Vagina (tissue), 2 donors: ENCODE results near the gene ALB.
"Not testable (repeated sequence)": the region's sequence is repeated elsewhere in the genome, so short reads cannot be mapped to it uniquely, and the experiment has no call there.

Source experiments
- POLR2A ChIP-seq, 2 donors: fragments of 450-650 bp; IDR thresholded peaks; one replicate each; pipeline ENCODE4 v1.6.1; 2017; ENCODE audit warnings: antibody characterized with exemption in 2 of 2, mild to moderate bottlenecking in 2 of 2, moderate library complexity in 2 of 2
- POLR2AphosphoS5 ChIP-seq, 2 donors: sonication (generic); formaldehyde crosslinking; IDR thresholded peaks; one replicate each; pipeline ENCODE4 v1.9.0; 2017; ENCODE audit warnings: antibody characterized with exemption in 2 of 2, mild to moderate bottlenecking in 2 of 2, low read depth in 1 of 2; ENCODE audit not compliant: insufficient read depth in 1 of 2
- TF ChIP-seq, protein P1 (sequence below), 3 experiments: fragments of 450-650 bp in 2 of 3; fragments of 200-600 bp in 1 of 3; sonication (generic) in 1 of 3; IDR thresholded peaks; one replicate each; pipeline ENCODE4 v1.5.1; 2017 to 2019; ENCODE audit warnings: antibody characterized with exemption in 3 of 3, mild to moderate bottlenecking in 2 of 3, moderate library complexity in 2 of 3

DNA sequence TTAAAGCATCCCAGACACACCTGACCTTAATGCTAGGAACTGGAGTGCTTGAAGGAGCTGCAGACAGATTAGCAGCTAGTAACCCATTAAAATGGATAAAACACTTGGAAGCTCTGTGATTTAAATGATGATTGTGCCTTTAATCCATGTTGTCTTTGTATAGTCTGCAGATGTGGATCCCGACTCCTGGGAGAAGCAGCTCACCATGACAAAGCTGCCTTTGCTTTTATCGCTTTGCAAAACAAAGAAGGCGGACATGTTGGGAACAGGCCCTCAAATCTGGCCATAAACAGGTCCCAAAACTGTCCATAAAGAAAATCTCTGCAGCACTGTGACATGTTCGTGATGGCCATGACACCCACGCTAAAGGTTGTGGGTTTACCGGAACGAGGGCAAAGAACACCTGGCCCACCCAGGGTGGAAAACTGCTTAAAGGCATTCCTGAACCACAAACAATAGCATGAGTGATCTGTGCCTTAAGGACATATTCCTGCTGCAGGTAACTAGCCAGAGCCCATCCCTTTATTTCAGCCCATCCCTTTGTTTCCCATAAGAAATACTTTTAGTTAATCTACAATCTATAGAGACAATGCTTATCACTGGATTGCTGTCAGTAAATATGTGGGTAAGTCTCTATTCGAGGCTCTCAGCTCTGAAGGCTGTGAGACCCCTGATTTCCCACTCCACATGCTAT lies 34.4 kb upstream of the ALB start:
- TF ChIP-seq, protein P1, sequence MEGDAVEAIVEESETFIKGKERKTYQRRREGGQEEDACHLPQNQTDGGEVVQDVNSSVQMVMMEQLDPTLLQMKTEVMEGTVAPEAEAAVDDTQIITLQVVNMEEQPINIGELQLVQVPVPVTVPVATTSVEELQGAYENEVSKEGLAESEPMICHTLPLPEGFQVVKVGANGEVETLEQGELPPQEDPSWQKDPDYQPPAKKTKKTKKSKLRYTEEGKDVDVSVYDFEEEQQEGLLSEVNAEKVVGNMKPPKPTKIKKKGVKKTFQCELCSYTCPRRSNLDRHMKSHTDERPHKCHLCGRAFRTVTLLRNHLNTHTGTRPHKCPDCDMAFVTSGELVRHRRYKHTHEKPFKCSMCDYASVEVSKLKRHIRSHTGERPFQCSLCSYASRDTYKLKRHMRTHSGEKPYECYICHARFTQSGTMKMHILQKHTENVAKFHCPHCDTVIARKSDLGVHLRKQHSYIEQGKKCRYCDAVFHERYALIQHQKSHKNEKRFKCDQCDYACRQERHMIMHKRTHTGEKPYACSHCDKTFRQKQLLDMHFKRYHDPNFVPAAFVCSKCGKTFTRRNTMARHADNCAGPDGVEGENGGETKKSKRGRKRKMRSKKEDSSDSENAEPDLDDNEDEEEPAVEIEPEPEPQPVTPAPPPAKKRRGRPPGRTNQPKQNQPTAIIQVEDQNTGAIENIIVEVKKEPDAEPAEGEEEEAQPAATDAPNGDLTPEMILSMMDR (IDR thresholded peaks at IDR 0.05): not testable (repeated sequence)
- not testable (repeated sequence) for TF ChIP-seq POLR2A (IDR thresholded peaks at IDR 0.05); POLR2AphosphoS5 (IDR thresholded peaks at IDR 0.05; ENCODE audit: insufficient read depth in 1 of 2, low read depth in 1 of 2)
